DOHH2 (cell line): ENCODE results near the gene ACSF2.
A peak's percentile ranks its signal among the peaks of the same experiment; 100 is the strongest.

Experiments
- H3F3A ChIP-seq: fragments of 200-600 bp; sonication (generic), shearing (Covaris generic); 2 replicates; pipeline ENCODE4 v1.6.0; 2016; ENCODE audit warnings: antibody characterized with exemption, mild to moderate bottlenecking; ENCODE audit not compliant: control insufficient read depth, insufficient read depth
- H3K27ac ChIP-seq: fragments of 200-600 bp; sonication (generic); 2 replicates; pipeline ENCODE4 v1.5.1; 2014; ENCODE audit warnings: low read depth, mild to moderate bottlenecking, low read length, moderate library complexity
- H3K27me3 ChIP-seq: fragments of 200-600 bp; sonication (generic); 2 replicates; pipeline ENCODE4 v1.6.1; 2014; ENCODE audit warnings: mild to moderate bottlenecking, low read length, mixed read lengths; ENCODE audit not compliant: control insufficient read depth
- H3K36me3 ChIP-seq: fragments of 200-600 bp; sonication (generic); 2 replicates; pipeline ENCODE4 v1.6.1; 2014; ENCODE audit warnings: mild to moderate bottlenecking, low read length, moderate library complexity, mixed read lengths; ENCODE audit not compliant: control insufficient read depth
- H3K4me1 ChIP-seq: fragments of 200-600 bp; sonication (generic); 2 replicates; pipeline ENCODE4 v1.6.1; 2014; ENCODE audit warnings: mild to moderate bottlenecking, low read length, mixed read lengths; ENCODE audit not compliant: control insufficient read depth
- H3K4me2 ChIP-seq: fragments of 200-600 bp; sonication (generic); 2 replicates; pipeline ENCODE4 v1.6.0; 2014; ENCODE audit warnings: mild to moderate bottlenecking, low read length, moderate library complexity
- H3K4me3 ChIP-seq: fragments of 200-600 bp; sonication (generic); 2 replicates; pipeline ENCODE4 v1.5.1; 2014; ENCODE audit warnings: mild to moderate bottlenecking, low read length, mixed read lengths
- H3K79me2 ChIP-seq: fragments of 200-600 bp; sonication (generic); 2 replicates; pipeline ENCODE4 v1.6.1; 2014; ENCODE audit warnings: mild to moderate bottlenecking, low read length, mixed read lengths; ENCODE audit not compliant: control insufficient read depth
- H3K9me2 ChIP-seq: fragments of 200-600 bp; sonication (generic); replicated peaks from 2 replicates; pipeline ENCODE4 v1.6.1; 2014; ENCODE audit warnings: mild to moderate bottlenecking, low read length, mixed read lengths; ENCODE audit not compliant: control insufficient read depth
- H3K9me3 ChIP-seq: fragments of 200-600 bp; sonication (generic); 2 replicates; pipeline ENCODE4 v1.6.1; 2014; ENCODE audit warnings: antibody characterized with exemption, low read length, mixed read lengths; ENCODE audit not compliant: control insufficient read depth, insufficient read depth
- H4K20me1 ChIP-seq: fragments of 200-600 bp; sonication (generic); 2 replicates; pipeline ENCODE4 v1.6.0; 2014; ENCODE audit warnings: low read depth, mild to moderate bottlenecking, antibody characterized with exemption, low read length, moderate library complexity; ENCODE audit not compliant: control insufficient read depth, insufficient read depth
- CTCF ChIP-seq: fragments of 200-600 bp; sonication (generic); IDR thresholded peaks from one replicate; pipeline ENCODE4 v1.5.1; 2014; ENCODE audit warnings: antibody characterized with exemption, mild to moderate bottlenecking, low read depth, low read length; ENCODE audit not compliant: poor library complexity, severe bottlenecking
- EZH2phosphoT487 ChIP-seq: fragments of 200-600 bp; sonication (generic); IDR thresholded peaks from 2 replicates; pipeline ENCODE4 v1.6.1; 2017; ENCODE audit warnings: borderline replicate concordance, mild to moderate bottlenecking, antibody characterized with exemption, low read length, moderate library complexity, mixed read lengths

Gene ACSF2

GRCh38 chr17:50421308-50422051, 4.5 kb upstream of the ACSF2 start:
- no peaks in the 10 kb centered on the region for H3K36me3 ChIP-seq
- H3F3A ChIP-seq = peaks cover 22% of the 10 kb centered on the region
- TF ChIP-seq CTCF = no peak
- no peak for TF ChIP-seq EZH2phosphoT487
- no peaks in the 10 kb centered on the region for H3K9me2 ChIP-seq
- no peaks in the 10 kb centered on the region for H4K20me1 ChIP-seq
- peak overlapping the region; percentile 73 for H3K27ac ChIP-seq
- peaks cover 27% of the 10 kb centered on the region for H3K4me1 ChIP-seq
- H3K79me2 ChIP-seq = peaks cover 1% of the 10 kb centered on the region
- peak overlapping the region; percentile 63 for H3K4me2 ChIP-seq
- H3K4me3 ChIP-seq = peak overlapping the region; percentile 69
- H3K9me3 ChIP-seq = no peaks in the 10 kb centered on the region; the same call in 1 of the 2 replicates
- H3K27me3 ChIP-seq = no peaks in the 10 kb centered on the region

- H4K20me1 ChIP-seq = no peaks in the 10 kb centered on the region
- peaks cover 6% of the 10 kb centered on the region for H3K79me2 ChIP-seq
- peaks cover 40% of the 10 kb centered on the region for H3K4me1 ChIP-seq
- no peaks in the 10 kb centered on the region for H3K36me3 ChIP-seq
- H3K4me3 ChIP-seq = no peak overlapping the region
- H3K27ac ChIP-seq = no peak overlapping the region
- no peaks in the 10 kb centered on the region for H3K27me3 ChIP-seq
- H3K4me2 ChIP-seq = no peak overlapping the region
- no peaks in the 10 kb centered on the region for H3K9me2 ChIP-seq
- TF ChIP-seq CTCF = no peak
- TF ChIP-seq EZH2phosphoT487 = no peak
- H3K9me3 ChIP-seq = no peaks in the 10 kb centered on the region; the same call in 1 of the 2 replicates
- peaks cover 27% of the 10 kb centered on the region for H3F3A ChIP-seq
Observed at GRCh38 chr17:50422738-50423137, 3.3 kb upstream of the ACSF2 start.

DNA sequence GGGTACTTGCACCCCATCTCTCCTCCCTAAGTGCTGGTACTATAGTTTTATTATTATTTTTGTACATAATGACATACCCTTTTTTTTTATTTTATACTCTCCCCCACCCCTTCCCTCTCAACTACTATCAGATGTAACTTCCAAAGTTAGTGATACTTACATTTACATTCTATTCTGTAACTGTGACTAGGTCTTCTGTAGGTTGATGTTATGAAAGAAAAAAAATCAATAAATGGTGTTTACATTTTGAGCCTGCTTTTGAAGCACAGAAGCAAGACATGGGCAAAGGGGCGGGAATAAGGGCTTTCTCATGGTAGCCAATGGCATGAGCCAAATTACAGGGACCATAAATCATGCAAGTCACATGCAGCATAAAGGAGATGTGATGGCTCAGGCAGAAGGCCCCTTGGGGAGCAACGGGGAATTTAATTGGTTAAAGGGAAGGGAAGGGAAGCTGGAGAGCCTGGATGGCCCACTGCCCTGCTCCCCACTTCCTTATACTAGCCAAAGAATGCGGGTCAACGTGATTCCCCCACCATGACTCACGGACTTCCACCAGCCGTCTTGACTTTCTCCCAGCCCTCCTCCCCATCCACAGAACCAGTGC, 2.4 kb upstream of the ACSF2 start:
- Histone ChIP-seq H3K27me3 (no peaks in the 10 kb centered on the region), H3K4me1 (peaks cover 41% of the 10 kb centered on the region), H3F3A (peaks cover 27% of the 10 kb centered on the region), H3K4me3 (no peak overlapping the region), H3K4me2 (no peak overlapping the region), H3K9me3 (no peaks in the 10 kb centered on the region; the same call in 1 of the 2 replicates), H3K36me3 (no peaks in the 10 kb centered on the region), H3K9me2 (no peaks in the 10 kb centered on the region), H3K27ac (no peak overlapping the region), H4K20me1 (no peaks in the 10 kb centered on the region), H3K79me2 (peaks cover 6% of the 10 kb centered on the region)
- TF ChIP-seq EZH2phosphoT487 (no peak), CTCF (no peak)
